Loucy (cell line): ENCODE measurements around the gene FAM222B.

Source experiments
- H2AFZ ChIP-seq: fragments of 200-600 bp; sonication (generic); 2 replicates; pipeline ENCODE4 v1.6.0; 2016; ENCODE audit warnings: antibody characterized with exemption, mild to moderate bottlenecking, low read length, moderate library complexity
- H3F3A ChIP-seq: fragments of 200-600 bp; 2 replicates; pipeline ENCODE4 v1.6.0; 2016; ENCODE audit warnings: antibody characterized with exemption, low read depth, mild to moderate bottlenecking
- H3K27me3 ChIP-seq: fragments of 200-600 bp; sonication (generic); 2 replicates; pipeline ENCODE4 v1.6.1; 2014; ENCODE audit warnings: low read length, mild to moderate bottlenecking; ENCODE audit not compliant: insufficient read depth, poor library complexity, severe bottlenecking
- H3K36me3 ChIP-seq: fragments of 200-600 bp; sonication (generic); 2 replicates; pipeline ENCODE4 v1.6.1; 2016; ENCODE audit warnings: low read length; ENCODE audit not compliant: insufficient read depth
- H3K4me1 ChIP-seq: fragments of 200-600 bp; sonication (generic); 2 replicates; pipeline ENCODE4 v1.5.1; 2014; ENCODE audit warnings: low read length, mild to moderate bottlenecking; ENCODE audit not compliant: insufficient read depth, poor library complexity, severe bottlenecking
- H3K4me2 ChIP-seq: fragments of 200-600 bp; sonication (generic); 2 replicates; pipeline ENCODE4 v1.6.0; 2014; ENCODE audit warnings: antibody characterized with exemption, low read length, low read depth, mild to moderate bottlenecking; ENCODE audit not compliant: poor library complexity, severe bottlenecking
- H3K4me3 ChIP-seq: fragments of 200-600 bp; sonication (generic); 2 replicates; pipeline ENCODE4 v1.5.1; 2014; ENCODE audit warnings: low read length, mild to moderate bottlenecking, mixed read lengths; ENCODE audit not compliant: poor library complexity, severe bottlenecking
- H3K79me2 ChIP-seq: fragments of 200-600 bp; sonication (generic); 2 replicates; pipeline ENCODE4 v1.6.1; 2014; ENCODE audit warnings: low read length; ENCODE audit not compliant: insufficient read depth
- H3K9ac ChIP-seq: fragments of 200-600 bp; sonication (generic); 2 replicates; pipeline ENCODE4 v1.6.0; 2014; ENCODE audit warnings: mild to moderate bottlenecking, low read depth, low read length, moderate library complexity; ENCODE audit not compliant: poor library complexity, severe bottlenecking
- H3K9me2 ChIP-seq: fragments of 200-600 bp; sonication (generic); replicated peaks from 2 replicates; pipeline ENCODE4 v1.6.1; 2016; ENCODE audit warnings: low read depth, low read length, mixed read lengths
- H3K9me3 ChIP-seq: fragments of 200-600 bp; sonication (generic); 2 replicates; pipeline ENCODE4 v1.6.1; 2014; ENCODE audit warnings: mild to moderate bottlenecking, antibody characterized with exemption, low read length, low read depth; ENCODE audit not compliant: insufficient read depth
- H4K20me1 ChIP-seq: fragments of 200-600 bp; sonication (generic); 2 replicates; pipeline ENCODE4 v1.6.0; 2014; ENCODE audit warnings: antibody characterized with exemption, low read length, mild to moderate bottlenecking; ENCODE audit not compliant: insufficient read depth, poor library complexity, severe bottlenecking
- CTCF ChIP-seq: fragments of 200-600 bp; sonication (generic); conservative IDR thresholded peaks from 2 replicates; pipeline ENCODE4 v1.5.1; 2014; ENCODE audit warnings: mild to moderate bottlenecking, antibody characterized with exemption, low read length
- EZH2phosphoT487 ChIP-seq: fragments of 200-600 bp; IDR thresholded peaks from 2 replicates; pipeline ENCODE4 v1.6.1; 2018; ENCODE audit warnings: antibody characterized with exemption, mild to moderate bottlenecking, moderate library complexity, borderline replicate concordance

The FAM222B gene

GRCh38 chr17:28741358-28742349 is 100.9 kb downstream of the FAM222B start:
- Histone ChIP-seq H3K9me3 (no peaks in the 10 kb centered on the region), H3K27me3 (no peaks in the 10 kb centered on the region), H3K4me2 (no peak overlapping the region), H3K4me1 (peaks cover 35% of the 10 kb centered on the region), H3F3A (no peaks in the 10 kb centered on the region), H2AFZ (no peak overlapping the region), H3K36me3 (no peaks in the 10 kb centered on the region), H3K9ac (no peak overlapping the region), H3K9me2 (no peaks in the 10 kb centered on the region), H3K4me3 (no peak overlapping the region), H3K79me2 (peaks cover 28% of the 10 kb centered on the region), H4K20me1 (peaks cover 16% of the 10 kb centered on the region)
- TF ChIP-seq CTCF, result no peak
- TF ChIP-seq EZH2phosphoT487, result no peak

DNA sequence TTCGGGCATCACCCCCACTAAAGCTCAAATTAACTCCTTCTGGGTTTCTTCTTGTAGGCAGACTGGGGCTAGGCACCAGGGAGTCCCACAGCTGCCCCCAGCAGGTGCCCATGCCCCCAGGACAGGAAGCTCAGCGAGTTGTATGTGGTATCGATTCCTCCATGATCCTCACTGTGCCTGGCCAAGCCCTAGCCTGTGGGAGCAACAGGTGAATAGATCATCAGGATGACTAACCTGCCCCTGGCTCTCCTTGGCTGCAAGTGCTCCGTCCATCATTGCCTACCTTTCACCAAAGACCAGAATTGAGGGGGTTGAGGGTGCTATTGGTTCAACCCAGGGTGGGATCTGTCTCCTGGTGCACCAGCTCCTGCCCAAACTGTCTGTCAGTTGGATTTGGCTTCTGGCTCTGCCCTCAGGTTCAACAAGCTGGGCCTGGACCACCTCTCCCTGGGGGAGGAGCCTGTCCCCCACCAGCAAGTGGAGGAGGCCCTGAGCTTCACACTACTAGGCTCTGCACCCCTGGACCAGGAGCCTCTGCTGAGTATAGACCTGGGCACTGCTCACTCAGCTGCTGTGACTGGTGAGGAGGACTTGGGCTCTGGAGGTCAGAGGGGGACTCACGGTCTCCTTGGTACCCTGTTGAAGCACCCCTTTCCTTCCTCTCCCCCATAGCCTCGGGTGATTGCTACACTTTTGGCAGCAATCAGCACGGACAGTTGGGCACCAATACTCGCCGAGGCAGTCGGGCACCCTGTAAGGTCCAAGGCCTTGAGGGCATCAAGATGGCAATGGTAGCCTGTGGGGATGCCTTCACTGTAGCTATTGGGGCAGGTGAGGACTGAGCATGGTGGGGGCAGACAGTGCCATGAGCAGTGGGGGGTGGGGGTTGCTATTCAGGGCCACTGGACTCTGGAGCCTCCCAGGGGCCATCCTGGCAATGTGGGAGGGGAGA is 101.9 kb downstream of the FAM222B start:
- Histone ChIP-seq H3K9me3 (no peaks in the 10 kb centered on the region), H4K20me1 (peaks cover 6% of the 10 kb centered on the region), H3K4me2 (no peak overlapping the region), H3K4me3 (no peak overlapping the region), H3K9me2 (no peaks in the 10 kb centered on the region), H3K9ac (no peak overlapping the region), H3K36me3 (no peaks in the 10 kb centered on the region), H3K4me1 (peaks cover 25% of the 10 kb centered on the region), H3K27me3 (no peaks in the 10 kb centered on the region), H2AFZ (no peak overlapping the region), H3F3A (no peaks in the 10 kb centered on the region), H3K79me2 (peaks cover 18% of the 10 kb centered on the region)
- TF ChIP-seq EZH2phosphoT487 (no peak), CTCF (no peak)

DNA sequence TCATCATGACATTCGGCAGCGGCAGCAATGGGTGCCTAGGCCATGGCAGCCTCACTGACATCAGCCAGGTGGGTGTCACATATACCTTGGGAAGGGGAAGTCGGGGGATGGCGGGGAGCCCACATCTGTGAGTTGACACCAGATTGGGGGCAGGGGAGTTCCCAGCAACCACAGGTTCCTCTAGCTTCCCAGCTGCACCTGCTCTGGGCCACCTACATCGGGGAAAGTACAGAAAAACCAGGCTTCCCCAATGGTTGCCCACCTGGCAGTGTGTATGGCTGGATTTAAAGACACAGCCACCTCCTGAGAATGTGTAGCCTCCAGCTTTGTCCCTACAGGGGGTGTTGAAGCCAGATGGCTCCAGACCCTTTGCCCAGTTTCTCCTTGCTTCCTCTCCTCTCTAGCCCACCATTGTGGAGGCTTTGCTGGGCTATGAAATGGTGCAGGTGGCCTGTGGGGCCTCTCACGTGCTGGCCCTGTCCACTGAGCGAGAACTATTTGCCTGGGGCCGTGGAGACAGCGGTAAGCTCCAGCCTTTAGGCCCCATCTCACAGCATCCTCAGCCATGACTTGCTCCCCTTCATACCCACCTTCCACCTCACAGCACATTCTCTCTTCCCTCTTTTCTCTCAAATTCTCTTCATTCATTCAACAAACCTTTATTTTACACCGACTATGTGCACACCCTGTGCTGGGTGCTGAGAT is 103.8 kb downstream of the FAM222B start:
- H3K27me3 ChIP-seq, result no peaks in the 10 kb centered on the region
- H3F3A ChIP-seq, result no peaks in the 10 kb centered on the region
- H3K4me3 ChIP-seq, result no peak overlapping the region
- TF ChIP-seq EZH2phosphoT487, result no peak
- no peak for TF ChIP-seq CTCF
- H3K4me2 ChIP-seq, result peak overlapping the region; percentile 2
- no peaks in the 10 kb centered on the region for H3K79me2 ChIP-seq
- no peaks in the 10 kb centered on the region for H4K20me1 ChIP-seq
- H3K9me3 ChIP-seq, result no peaks in the 10 kb centered on the region
- peaks cover 19% of the 10 kb centered on the region for H3K4me1 ChIP-seq
- no peak overlapping the region for H2AFZ ChIP-seq
- H3K36me3 ChIP-seq, result no peaks in the 10 kb centered on the region
- H3K9ac ChIP-seq, result peak overlapping the region; percentile 28
- H3K9me2 ChIP-seq, result no peaks in the 10 kb centered on the region
